Epithelial cell of esophagus (primary cell): ENCODE measurements around the gene ARID5A.

ENCODE experiments used
- DNase-seq: peaks from one replicate; pipeline ENCODE4 v3.0.0; 2010; ENCODE audit warnings: low read depth
- H3K4me3 ChIP-seq: 2 replicates; pipeline ENCODE4 v1.5.1; 2011; ENCODE audit warnings: mild to moderate bottlenecking, low read length, control low read depth
- TF ChIP-seq, protein P1 (sequence below): IDR thresholded peaks from 2 replicates; pipeline ENCODE4 v1.5.1; 2011; ENCODE audit warnings: low read depth, mild to moderate bottlenecking, low read length, control low read depth, inconsistent platforms; ENCODE audit not compliant: insufficient read depth; ENCODE audit errors: missing control alignments

Gene ARID5A

DNA sequence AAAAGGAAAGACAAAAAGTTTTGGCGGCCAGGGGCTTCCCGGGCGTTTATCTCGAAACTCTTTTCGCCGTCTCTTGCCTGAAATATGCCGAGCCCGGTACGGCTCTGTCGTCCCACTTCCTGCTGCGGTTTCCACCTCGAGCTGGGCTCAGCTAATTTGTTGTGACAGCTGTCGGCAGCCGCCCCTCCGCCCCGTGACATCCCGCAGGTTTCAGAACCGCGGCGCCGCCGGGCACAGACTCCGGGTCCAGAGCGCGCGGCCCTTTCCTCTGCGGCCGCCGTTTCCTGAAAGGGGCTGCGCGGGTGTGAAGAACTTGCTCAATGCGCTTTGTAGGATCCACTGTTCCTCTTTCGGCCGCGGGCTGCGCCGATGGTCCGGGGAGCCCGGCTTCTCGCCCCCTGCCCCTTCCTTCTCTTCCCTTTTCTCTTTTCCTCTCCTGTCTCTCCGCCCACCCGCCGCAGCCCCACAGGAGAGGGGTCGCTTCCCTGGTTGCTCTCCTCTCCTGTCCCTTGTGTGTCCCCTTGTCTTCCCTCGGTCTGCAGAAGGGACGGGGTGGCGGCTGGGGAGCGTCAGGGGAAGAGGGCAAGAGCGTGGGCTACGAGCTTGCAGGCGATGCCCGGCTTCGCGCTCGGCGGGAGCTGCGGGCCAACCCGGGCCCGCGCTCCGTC is 648 bp downstream of the ARID5A start:
- TF ChIP-seq, protein P1, sequence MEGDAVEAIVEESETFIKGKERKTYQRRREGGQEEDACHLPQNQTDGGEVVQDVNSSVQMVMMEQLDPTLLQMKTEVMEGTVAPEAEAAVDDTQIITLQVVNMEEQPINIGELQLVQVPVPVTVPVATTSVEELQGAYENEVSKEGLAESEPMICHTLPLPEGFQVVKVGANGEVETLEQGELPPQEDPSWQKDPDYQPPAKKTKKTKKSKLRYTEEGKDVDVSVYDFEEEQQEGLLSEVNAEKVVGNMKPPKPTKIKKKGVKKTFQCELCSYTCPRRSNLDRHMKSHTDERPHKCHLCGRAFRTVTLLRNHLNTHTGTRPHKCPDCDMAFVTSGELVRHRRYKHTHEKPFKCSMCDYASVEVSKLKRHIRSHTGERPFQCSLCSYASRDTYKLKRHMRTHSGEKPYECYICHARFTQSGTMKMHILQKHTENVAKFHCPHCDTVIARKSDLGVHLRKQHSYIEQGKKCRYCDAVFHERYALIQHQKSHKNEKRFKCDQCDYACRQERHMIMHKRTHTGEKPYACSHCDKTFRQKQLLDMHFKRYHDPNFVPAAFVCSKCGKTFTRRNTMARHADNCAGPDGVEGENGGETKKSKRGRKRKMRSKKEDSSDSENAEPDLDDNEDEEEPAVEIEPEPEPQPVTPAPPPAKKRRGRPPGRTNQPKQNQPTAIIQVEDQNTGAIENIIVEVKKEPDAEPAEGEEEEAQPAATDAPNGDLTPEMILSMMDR: no peak
- peak; percentile 43 for DNase-seq
- peak overlapping the region; percentile 60 for H3K4me3 ChIP-seq

GRCh38 chr2:96537734-96538486 is 1.4 kb downstream of the ARID5A start:
- TF ChIP-seq, protein P1: no peak
- H3K4me3 ChIP-seq: no peak overlapping the region
- DNase-seq: no peak

DNA sequence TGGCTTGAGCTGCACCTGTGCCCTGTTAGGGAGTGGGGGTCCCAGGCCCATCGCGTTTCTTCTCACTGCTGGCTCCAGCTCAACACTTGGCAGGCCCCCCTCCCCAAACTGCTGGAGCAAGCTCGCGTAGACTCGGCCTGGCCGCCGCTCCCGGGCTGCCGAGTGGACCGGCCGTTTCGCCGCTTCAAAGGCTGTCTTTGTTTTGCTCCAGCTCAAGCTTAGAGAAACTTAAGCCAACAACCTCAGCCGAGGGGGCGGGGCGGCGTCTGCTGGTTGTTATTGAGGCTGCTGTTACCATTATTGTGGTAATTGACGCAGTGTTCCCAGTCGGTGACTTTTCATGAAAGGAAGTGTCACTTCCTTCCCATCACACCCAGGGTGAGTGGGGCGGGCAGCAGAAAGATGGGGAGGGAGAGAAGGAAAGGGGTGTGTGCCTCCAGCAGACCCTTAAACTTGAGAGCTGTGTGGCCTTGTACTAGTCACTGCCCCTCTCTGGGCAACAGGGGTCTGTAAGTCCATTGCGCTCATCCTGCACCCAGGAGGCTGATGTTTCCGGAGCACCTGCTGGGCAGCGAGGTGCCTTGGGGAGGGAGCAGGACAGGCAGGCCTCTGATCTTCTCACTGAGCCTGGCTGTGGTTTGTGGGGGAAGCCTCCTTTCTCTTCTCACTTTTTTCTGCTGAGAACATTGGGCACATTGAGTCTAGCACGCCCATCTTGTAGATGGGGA is 2.1 kb downstream of the ARID5A start:
- DNase-seq: no peak
- TF ChIP-seq, protein P1: no peak
- no peak overlapping the region for H3K4me3 ChIP-seq

DNA sequence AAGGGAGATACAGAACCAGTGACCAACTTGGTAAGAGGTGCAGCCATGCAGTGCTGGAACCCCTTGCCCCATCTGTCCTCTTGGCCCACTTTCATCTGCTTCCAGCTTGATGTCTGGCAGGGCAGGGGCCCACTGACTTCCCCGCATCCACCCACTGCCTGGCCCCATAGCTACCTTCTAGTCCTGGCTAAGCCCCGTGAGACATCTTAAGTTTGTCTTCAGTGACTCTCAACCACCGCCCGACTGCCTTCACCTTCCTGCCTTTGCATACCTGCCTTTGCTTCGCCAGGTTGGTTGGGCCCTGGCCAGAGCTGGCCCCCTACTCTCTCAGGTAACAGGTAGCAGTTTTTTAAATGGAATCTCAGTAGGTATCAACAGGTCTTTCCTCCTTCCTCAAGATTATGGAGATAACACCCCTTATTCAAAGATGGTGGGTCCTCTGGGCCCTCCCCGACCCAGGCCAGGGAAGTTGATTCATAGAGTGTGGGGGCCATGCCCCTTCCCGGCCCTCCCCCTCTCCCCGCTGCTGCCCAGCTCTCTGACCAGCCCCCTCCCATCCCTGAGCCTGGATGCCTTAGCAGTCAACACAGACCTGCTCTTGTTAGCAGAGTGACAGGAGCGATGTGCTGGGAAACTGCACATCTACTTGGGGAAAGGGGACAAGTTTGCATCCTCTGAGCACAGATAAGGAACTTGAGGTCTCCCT is 2.8 kb downstream of the ARID5A start:
- DNase-seq: no peak
- TF ChIP-seq, protein P1: no peak
- no peak overlapping the region for H3K4me3 ChIP-seq

- peak; percentile 93 for DNase-seq
- TF ChIP-seq, protein P1: no peak
- H3K4me3 ChIP-seq: no peak overlapping the region
Measured at GRCh38 chr2:96540136-96540535, 3.6 kb downstream of the ARID5A start.

DNA sequence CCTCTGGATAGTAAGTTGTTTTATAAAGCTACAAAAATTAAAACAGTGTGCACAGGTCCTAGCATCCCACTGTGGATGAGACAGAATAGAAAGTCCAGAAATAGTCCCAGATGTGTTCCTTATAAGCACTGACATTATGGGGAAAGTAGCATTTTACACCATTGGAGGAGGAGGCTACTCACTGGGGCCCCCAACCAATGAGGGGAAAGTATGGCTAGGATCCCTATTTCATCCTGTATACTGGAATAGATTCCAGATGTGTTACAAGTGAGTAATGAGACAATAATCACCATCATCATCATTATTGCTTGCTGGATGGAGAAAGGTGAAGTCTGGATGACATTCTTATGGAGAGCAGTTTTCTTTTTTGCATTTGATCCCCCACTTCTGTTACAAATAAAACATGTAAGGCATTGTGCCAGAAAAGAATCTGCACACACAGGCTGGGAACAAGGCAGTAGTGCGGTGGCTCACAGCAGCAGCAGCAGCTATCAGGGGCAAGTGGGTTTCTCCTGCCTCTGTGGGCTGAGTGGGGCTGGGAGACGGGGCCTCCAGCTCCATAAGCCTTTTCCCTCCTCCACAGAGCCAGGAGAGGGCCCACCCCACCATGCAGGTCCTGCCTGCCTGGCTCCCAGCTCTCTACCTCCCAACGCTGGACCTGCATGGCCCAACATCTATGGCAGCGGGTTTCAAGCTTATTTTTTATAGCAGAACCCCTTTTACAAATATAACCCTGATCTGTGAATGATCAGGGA is 5.0 kb downstream of the ARID5A start:
- no peak for DNase-seq
- TF ChIP-seq, protein P1: no peak
- H3K4me3 ChIP-seq: no peak overlapping the region
